HCT116 (cell line): ENCODE measurements around the gene CERKL. TPM values are rescaled to one million over a fixed set of nuclear protein-coding genes. Genes with fewer than 3 reads are reported as not detected.
A peak's percentile ranks its signal among the peaks of the same experiment; 100 is the strongest.

Source experiments
- ATAC-seq: fragments of 200-7000 bp; cut with Tn5 transposase; 2 replicates; pipeline ENCODE4 v1.9.1; 2020; ENCODE audit warnings: mild to moderate bottlenecking, moderate library complexity
- BruUV-seq: library from RNA; stranded (reverse); fragments of 400-500 nt; replicated peaks from 2 replicates; lab custom pipeline; 2021; lab: Mats Ljungman, UMichigan
- CTCF ChIA-PET: fragments of 300-600 bp; sonication (Branson Sonifier 250); formaldehyde crosslinking; loops from one replicate; lab custom pipeline; 2021; ENCODE audit warnings: antibody characterized with exemption; lab: Charles Lee
- POLR2A ChIA-PET: fragments of 300-600, 350-600 bp; sonication (Branson Sonifier 250); formaldehyde crosslinking; loops from one replicate; lab custom pipeline; 2021; ENCODE audit warnings: antibody characterized with exemption; lab: Charles Lee
- RAD21 ChIA-PET, 2 experiments: fragments of 300-600 bp; sonication (Branson Sonifier 250); formaldehyde crosslinking; loops; one replicate each; lab custom pipeline; 2023; ENCODE audit warnings: low total read pairs in 2 of 2; ENCODE audit not compliant: uncharacterized antibody in 2 of 2, unreplicated experiment in 2 of 2, low non-redundant PET in 1 of 2; lab: Charles Lee
- DNase-seq: peaks from one replicate; pipeline ENCODE4 v3.0.0-alpha.2; 2010; ENCODE audit warnings: low read depth, low spot score
- H2AFZ ChIP-seq: fragments of 200-600 bp; shearing (Covaris generic), sonication (generic); 2 replicates; pipeline ENCODE4 v1.6.1; 2017; ENCODE audit warnings: low read depth, mixed run types, mixed read lengths, antibody characterized with exemption, low read length; ENCODE audit not compliant: poor library complexity, severe bottlenecking
- H3K27ac ChIP-seq: 2 replicates; pipeline ENCODE4 v1.5.1; 2012; ENCODE audit warnings: low read depth, low read length
- H3K27me3 ChIP-seq: fragments of 200-600 bp; sonication (generic); 2 replicates; pipeline ENCODE4 v1.6.1; 2016; ENCODE audit warnings: mixed run types, low read length, mixed read lengths; ENCODE audit not compliant: insufficient read depth
- H3K36me3 ChIP-seq, 2 experiments: fragments of 200-500 bp in 1 of 2; fragments of 200-600 bp in 1 of 2; sonication (Bioruptor generic) in 1 of 2; sonication (generic) in 1 of 2; 2 replicates each; pipeline versions ENCODE4 v1.5.1 to v1.6.1; 2014 to 2016; ENCODE audit warnings: low read length in 2 of 2, inconsistent platforms in 1 of 2, mixed read lengths in 1 of 2, mixed run types in 1 of 2; ENCODE audit not compliant: insufficient read depth in 2 of 2, control insufficient read depth in 1 of 2
- H3K4me1 ChIP-seq, 2 experiments: fragments of 200-600 bp in 1 of 2; sonication (generic) in 1 of 2; 2 replicates each; pipeline versions ENCODE4 v1.5.1 to v1.6.1; 2012 to 2017; ENCODE audit warnings: low read length in 2 of 2, inconsistent platforms in 1 of 2, mild to moderate bottlenecking in 1 of 2, mixed read lengths in 1 of 2, mixed run types in 1 of 2, moderate library complexity in 1 of 2; ENCODE audit not compliant: insufficient read depth in 2 of 2, control insufficient read depth in 1 of 2
- H3K4me2 ChIP-seq: fragments of 200-600 bp; sonication (generic); 2 replicates; pipeline ENCODE4 v1.6.1; 2017; ENCODE audit warnings: mixed run types, low read length, mixed read lengths
- H3K4me3 ChIP-seq, 2 experiments: fragments of 200-600 bp in 1 of 2; sonication (generic) in 1 of 2; replicated peaks in 1 of 2; 2 replicates each; pipeline ENCODE4 v1.5.1; 2011 to 2016; ENCODE audit warnings: low read length in 2 of 2, control low read depth in 1 of 2, low read depth in 1 of 2, mild to moderate bottlenecking in 1 of 2, mixed read lengths in 1 of 2, mixed run types in 1 of 2
- H3K79me2 ChIP-seq: fragments of 200-600 bp; sonication (generic); 2 replicates; pipeline ENCODE4 v1.6.1; 2017; ENCODE audit warnings: mild to moderate bottlenecking, mixed run types, low read length, moderate library complexity, mixed read lengths; ENCODE audit not compliant: insufficient read depth
- H3K9ac ChIP-seq: fragments of 200-600 bp; sonication (generic); 2 replicates; pipeline ENCODE4 v1.6.1; 2016; ENCODE audit warnings: low read length, mixed read lengths
- H3K9me2 ChIP-seq: fragments of 200-600 bp; sonication (generic), shearing (Covaris generic); 2 replicates; pipeline ENCODE4 v1.6.1; 2017; ENCODE audit warnings: mixed run types, mild to moderate bottlenecking, moderate library complexity; ENCODE audit not compliant: insufficient read depth
- H3K9me3 ChIP-seq, 2 experiments: fragments of 200-500 bp in 1 of 2; fragments of 200-600 bp in 1 of 2; sonication (Bioruptor generic) in 1 of 2; sonication (generic) in 1 of 2; 2 replicates each; pipeline ENCODE4 v1.6.1; 2014 to 2017; ENCODE audit warnings: low read length in 2 of 2, mixed read lengths in 2 of 2, inconsistent platforms in 1 of 2, low read depth in 1 of 2, mild to moderate bottlenecking in 1 of 2, mixed run types in 1 of 2, moderate library complexity in 1 of 2; ENCODE audit not compliant: control insufficient read depth in 1 of 2, insufficient read depth in 1 of 2
- H4K20me1 ChIP-seq: fragments of 200-600 bp; sonication (generic), shearing (Covaris generic); 2 replicates; pipeline ENCODE4 v1.6.1; 2017; ENCODE audit warnings: mixed run types, mild to moderate bottlenecking, moderate library complexity; ENCODE audit not compliant: insufficient read depth
- CTCF ChIP-seq, 3 experiments: fragments of 200-600 bp in 1 of 3; sonication (generic) in 1 of 3; IDR thresholded peaks in 2 of 3; conservative IDR thresholded peaks in 1 of 3; 2 replicates each; pipeline ENCODE4 v1.5.1; 2012 to 2017; ENCODE audit warnings: low read depth in 2 of 3, low read length in 2 of 3, antibody characterized with exemption in 1 of 3, borderline replicate concordance in 1 of 3, control low read depth in 1 of 3, mild to moderate bottlenecking in 1 of 3, mixed read lengths in 1 of 3, mixed run types in 1 of 3, moderate library complexity in 1 of 3; ENCODE audit not compliant: insufficient read depth in 1 of 3
- EGR1 ChIP-seq: IDR thresholded peaks from 2 replicates; pipeline ENCODE4 v1.6.1; 2012; ENCODE audit warnings: low read depth
- EZH2phosphoT487 ChIP-seq: fragments of 200-600 bp; IDR thresholded peaks from 2 replicates; pipeline ENCODE4 v1.6.1; 2018; ENCODE audit warnings: antibody characterized with exemption, borderline replicate concordance
- FOSL1 ChIP-seq: IDR thresholded peaks from 2 replicates; pipeline ENCODE4 v1.6.1; 2012; ENCODE audit warnings: low read depth
- MAX ChIP-seq: IDR thresholded peaks from 2 replicates; pipeline ENCODE4 v1.6.1; 2012
- POLR2AphosphoS5 ChIP-seq: IDR thresholded peaks from 2 replicates; pipeline ENCODE4 v1.6.1; 2011; ENCODE audit warnings: mild to moderate bottlenecking, low read depth, low read length, moderate library complexity
- REST ChIP-seq: IDR thresholded peaks from 2 replicates; pipeline ENCODE4 v1.6.1; 2012; ENCODE audit warnings: low read depth
- SIN3A ChIP-seq: IDR thresholded peaks from 2 replicates; pipeline ENCODE4 v1.6.1; 2012; ENCODE audit warnings: low read depth
- TCF7L2 ChIP-seq: IDR thresholded peaks from 2 replicates; pipeline ENCODE4 v1.7.0; 2011; ENCODE audit warnings: borderline replicate concordance, inconsistent platforms; ENCODE audit not compliant: insufficient read depth, insufficient read length; ENCODE audit errors: extremely low read depth
- ZNF274 ChIP-seq: fragments of 200-500 bp; sonication (Bioruptor generic); IDR thresholded peaks from 2 replicates; pipeline ENCODE4 v1.6.1; 2014; ENCODE audit warnings: mild to moderate bottlenecking, low read depth, low read length, inconsistent platforms
- intact Hi-C: fragments of 100-400 bp; cut with micrococcal nuclease; formaldehyde crosslinking; loops from 2 replicates; pipeline ENCODE4 v1.10.0; 2022
- total RNA-seq: library from RNA; stranded (reverse); gene quantifications from one replicate; pipeline ENCODE4 v1.2.1, GENCODE V29; 2021; ENCODE audit not compliant: unreplicated experiment

CERKL gene
- total RNA-seq, 1 experiment from 2014 or later, result 0.66 TPM

GRCh38 chr2:181683518-181684453 is 26.9 kb upstream of the CERKL start:
- RAD21 ChIA-PET, result interaction anchor here in 1 of 2 experiments (0.6 kb wide), 1 partner anchor 1082 kb away, joined by 4 read pairs; no protein-coding TSS in a partner anchor
- Histone ChIP-seq H3K9me3 (no peaks in the 10 kb centered on the region), H3K9ac (no peak overlapping the region), H3K27me3 (peaks cover 14% of the 10 kb centered on the region; the same call in 1 of the 2 replicates), H2AFZ (no peak overlapping the region), H3K4me1 (peaks cover 0 to 10% of the 10 kb centered on the region in 2 experiments; a peak in 2 of 4 replicates), H3K9me2 (no peaks in the 10 kb centered on the region), H3K4me3 (peak overlapping the region in 1 of 2 experiments; percentile 32; a peak in 1 of 4 replicates), H3K4me2 (peak overlapping the region; percentile 61), H4K20me1 (no peaks in the 10 kb centered on the region), H3K79me2 (no peaks in the 10 kb centered on the region), H3K36me3 (no peaks in the 10 kb centered on the region), H3K27ac (no peak overlapping the region)
- no TSS peak for BruUV-seq
- intact Hi-C loops, result no loop called here
- CTCF ChIA-PET, result interaction anchor here (0.7 kb wide), 1 partner anchor 614 kb away, joined by 3 read pairs; no protein-coding TSS in a partner anchor
- TF ChIP-seq MAX (0 out of 2 replicates have a peak, but pooled peaks have one; percentile 26), EZH2phosphoT487 (no peak), REST (no peak), FOSL1 (peak; percentile 43), CTCF (IDR thresholded peaks at IDR 0.05 in 2 of 3, conservative IDR thresholded peaks at IDR 0.05 in 1 of 3; ENCODE audit: borderline replicate concordance in 1 of 3, insufficient read depth in 1 of 3, low read depth in 2 of 3, low read length in 2 of 3) (no peak), EGR1 (no peak), POLR2AphosphoS5 (no peak), SIN3A (no peak), TCF7L2 (peak; percentile 62), ZNF274 (no peak)
- ATAC-seq (peak; percentile 87), DNase-seq (peak; percentile 16)
- POLR2A ChIA-PET, result no interaction called here
